Dermis microvascular lymphatic vessel endothelial cell (primary cell): ENCODE measurements around the gene MMADHC. TPM values are rescaled to one million over a fixed set of nuclear protein-coding genes. Genes with fewer than 3 reads are reported as not detected.

Experiments used
- DNase-seq, 2 donors: peaks; one replicate each; pipeline versions ENCODE4 v3.0.0 to v3.0.0-alpha.2; 2010; ENCODE audit warnings: low read depth in 2 of 2
- total RNA-seq: library from RNA; depleted of rRNA; stranded (reverse); fragments of >200 nt; gene quantifications from 2 replicates; pipeline ENCODE4 v1.2.1, GENCODE V29; 2014

The MMADHC gene
- total RNA-seq, 1 donor from 2014 or later = 152 TPM

- no peak for DNase-seq
Measured at GRCh38 chr2:149559341-149560068, 28.1 kb downstream of the MMADHC start.

DNA sequence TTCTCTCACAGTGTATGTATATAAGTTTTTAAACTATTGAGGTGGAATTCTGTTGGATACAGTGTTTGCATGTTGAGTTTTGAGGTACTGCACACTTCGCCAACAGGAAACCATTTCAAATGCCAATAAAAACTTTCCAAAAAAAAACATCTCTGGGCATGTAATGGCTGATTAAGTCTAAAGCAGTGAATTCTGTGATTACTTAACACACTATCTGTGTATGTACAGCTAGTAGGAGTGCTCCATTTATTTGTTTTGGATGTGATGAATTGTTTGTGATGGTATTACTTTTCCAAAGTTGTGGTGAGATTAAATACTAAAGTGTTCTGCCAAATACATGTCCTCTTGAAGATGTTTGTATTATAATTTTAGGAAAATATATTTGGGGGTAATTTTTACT lies 31.1 kb downstream of the MMADHC start:
- peak in 1 of 2 donors; percentile 25 for DNase-seq

DNA sequence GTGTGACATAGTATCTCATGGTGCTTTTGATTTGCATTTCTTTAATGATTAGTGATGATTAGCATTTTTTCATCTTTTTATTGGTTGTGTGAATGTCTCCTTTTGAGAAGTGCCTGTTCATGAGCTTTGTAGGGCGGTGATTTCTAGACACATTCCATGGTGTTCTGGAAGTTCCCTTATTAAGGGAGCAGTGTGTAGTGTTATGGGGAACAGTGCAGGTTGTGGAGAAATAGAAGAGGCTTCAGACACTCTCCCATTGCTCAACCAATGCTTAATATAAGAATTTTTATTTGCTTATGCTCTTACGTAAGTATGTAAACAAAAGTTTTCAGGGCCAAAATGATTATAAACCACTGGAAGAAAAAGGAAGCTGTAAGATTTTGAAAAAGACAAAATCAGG lies 34.7 kb downstream of the MMADHC start:
- no peak for DNase-seq

- DNase-seq = no peak
Measured at GRCh38 chr2:149552226-149552625, 35.3 kb downstream of the MMADHC start.

- no peak for DNase-seq
Measured at GRCh38 chr2:149544692-149545091, 42.9 kb downstream of the MMADHC start.

GRCh38 chr2:149543845-149544244 lies 43.7 kb downstream of the MMADHC start:
- no peak for DNase-seq

- DNase-seq = no peak
Measured at GRCh38 chr2:149540138-149540537, 47.4 kb downstream of the MMADHC start.

- DNase-seq = no peak
Measured at GRCh38 chr2:149538138-149538833, 49.3 kb downstream of the MMADHC start.

DNA sequence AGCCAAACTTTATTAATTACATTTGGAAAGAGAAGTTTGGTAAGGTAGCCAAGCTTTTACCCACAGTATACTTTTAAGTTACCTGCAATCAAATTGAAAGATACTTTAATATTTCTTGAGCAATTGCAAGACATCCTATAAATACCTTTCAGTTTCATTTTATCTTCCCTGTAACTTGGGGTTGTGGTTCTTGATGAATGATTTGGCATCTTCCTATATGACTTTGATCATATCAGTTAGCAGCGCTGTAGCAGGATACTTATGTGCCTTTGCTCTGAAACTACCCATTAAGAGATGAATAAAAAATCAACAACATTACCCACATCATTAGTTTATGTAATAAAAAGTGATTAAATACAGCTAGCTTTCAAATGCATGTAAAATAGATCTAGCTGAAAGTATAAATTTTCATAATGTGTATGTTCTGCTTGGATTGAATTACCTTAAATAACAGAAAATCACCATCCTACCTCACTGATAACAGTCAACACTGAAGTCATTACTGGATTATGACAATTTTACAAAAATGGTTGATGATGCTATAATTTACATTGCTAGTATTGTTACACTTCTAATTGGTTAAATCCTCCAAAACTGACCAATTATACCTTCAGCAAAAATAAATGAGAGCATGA lies 50.4 kb downstream of the MMADHC start:
- DNase-seq = no peak

- no peak for DNase-seq
Measured at GRCh38 chr2:149536649-149537048, 50.9 kb downstream of the MMADHC start.

GRCh38 chr2:149534674-149535073 lies 52.9 kb downstream of the MMADHC start:
- DNase-seq = no peak

GRCh38 chr2:149528983-149529382 lies 58.6 kb downstream of the MMADHC start:
- DNase-seq = no peak

DNA sequence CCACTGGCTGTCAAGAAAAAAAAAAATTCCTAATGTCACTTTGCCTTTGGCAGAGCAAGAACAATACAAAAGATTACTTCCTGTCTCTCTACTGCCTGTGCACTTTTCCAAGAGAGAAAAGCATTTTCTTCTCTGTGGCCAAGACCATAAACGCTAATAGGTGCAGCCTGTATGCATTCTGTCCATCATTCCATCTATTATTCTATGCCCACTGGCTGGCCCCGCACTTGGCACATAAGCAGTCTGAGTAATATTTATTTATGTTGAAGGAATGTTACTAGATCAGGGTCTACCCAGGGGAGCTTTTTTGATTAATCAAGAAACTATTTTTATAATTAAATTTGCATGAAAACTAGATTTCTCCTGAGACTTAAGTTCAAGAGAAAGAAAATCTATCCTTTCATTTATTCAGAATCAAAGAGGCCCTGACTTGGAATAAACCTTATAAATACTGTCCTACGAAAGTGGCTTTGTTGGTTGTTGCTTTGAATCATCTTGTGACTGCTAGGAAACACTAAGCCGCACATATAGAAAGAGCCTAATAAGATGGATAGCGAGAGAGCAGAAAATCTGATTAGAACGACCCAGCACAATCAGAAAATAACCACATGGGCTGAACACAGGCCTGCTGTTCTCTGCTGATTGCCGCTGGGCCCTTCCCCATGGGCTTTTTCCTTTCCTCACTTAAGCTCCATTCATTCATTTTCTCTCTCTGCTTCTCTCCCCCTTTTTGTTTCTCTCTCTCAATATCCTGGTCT lies 59.4 kb downstream of the MMADHC start:
- no peak for DNase-seq

DNA sequence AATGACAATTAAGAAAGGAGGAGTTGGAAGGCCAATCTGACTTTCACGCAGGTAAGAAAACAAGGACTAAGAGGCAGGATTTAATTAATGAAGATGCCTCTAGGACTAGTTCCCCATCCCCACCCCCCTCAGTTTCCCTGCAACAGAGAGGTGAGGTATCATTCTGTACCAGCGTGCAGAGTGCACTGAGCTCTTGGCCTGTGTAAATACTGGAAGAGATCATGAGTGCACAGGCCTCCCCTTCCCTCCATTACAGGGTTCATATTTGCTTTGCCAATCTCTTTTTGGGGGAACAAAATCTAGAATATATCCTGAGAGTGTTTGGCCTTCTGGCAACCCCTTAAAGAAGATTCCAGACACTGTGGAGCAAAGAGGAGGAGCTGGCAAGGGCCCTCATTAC lies 60.9 kb downstream of the MMADHC start:
- no peak for DNase-seq

DNA sequence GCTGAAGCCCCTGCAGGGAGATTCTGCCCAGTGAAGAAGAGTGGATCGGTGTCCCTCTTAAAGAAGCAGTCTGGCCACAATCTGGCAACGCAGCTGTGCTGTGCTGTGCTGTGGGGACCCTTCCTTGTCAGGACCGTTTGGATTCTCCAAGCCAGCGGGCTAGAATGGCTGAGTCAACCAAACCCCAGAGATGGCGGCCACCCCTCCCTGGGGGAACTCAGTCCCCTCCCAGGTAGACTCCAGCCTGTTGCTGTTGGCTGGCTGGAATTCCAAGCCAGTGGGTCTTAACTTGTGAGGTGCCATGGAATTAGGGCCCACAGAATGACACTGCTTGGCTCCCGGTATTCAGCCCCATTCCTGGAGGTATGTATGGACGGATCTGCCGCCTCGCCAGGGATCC lies 62.3 kb downstream of the MMADHC start:
- no peak for DNase-seq
